ENCODE results near the gene AKR1C1. TPM values are rescaled to one million over a fixed set of nuclear protein-coding genes. Genes with fewer than 3 reads are reported as not detected.
A peak's percentile ranks its signal among the peaks of the same experiment; 100 is the strongest.
"Not testable (repeated sequence)": the region's sequence is repeated elsewhere in the genome, so short reads cannot be mapped to it uniquely, and the experiment has no call there.

Gene AKR1C1
- total RNA-seq, 2 donors from 2014 or later: 0.93 to 2.0 TPM

DNA sequence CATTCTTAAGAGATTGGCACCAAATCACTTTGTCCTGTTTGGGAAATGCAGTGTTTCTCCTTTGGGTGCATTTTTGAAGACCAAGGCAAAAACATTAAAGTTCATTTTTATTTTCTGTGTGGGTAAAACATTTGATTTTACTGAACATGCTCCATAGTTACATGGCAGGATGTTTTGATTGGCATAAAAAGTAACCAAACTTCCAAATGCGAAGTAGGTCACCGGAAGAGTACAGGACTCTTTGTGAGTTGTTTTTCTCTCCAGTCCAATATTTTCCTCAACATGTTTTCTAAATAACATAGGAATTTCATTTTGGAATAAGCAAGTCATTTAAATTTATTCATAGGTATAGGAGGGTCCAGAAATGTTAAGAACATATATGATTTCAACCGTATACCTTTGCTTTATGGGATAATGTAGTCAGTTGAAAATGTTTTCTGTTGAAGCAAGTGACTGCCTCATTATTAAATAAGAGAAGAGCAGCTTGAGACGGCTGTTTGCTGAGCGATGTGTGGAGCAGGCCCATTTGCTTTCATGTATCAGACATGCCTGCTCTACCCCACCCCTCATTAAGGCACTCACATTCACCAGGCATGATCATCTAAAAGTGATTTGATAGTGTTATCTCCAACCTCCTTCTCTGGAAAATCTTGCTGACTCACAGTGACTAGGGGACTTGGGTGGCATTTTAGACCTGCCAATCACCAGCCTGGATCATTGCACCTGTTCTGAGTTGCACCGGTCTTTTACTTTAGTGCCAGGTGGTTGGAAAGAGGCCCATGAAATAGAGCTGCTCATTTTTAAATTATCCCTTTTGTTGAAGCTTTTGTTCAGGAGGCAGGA is 56.8 kb downstream of the AKR1C1 start:
- not testable (repeated sequence) for H3K36me3 Mint-ChIP-seq; H3K9me3 Mint-ChIP-seq; DNase-seq (ENCODE audit: low spot score in 2 of 2); ATAC-seq
- peak overlapping the region in 1 of 2 donors; percentile 55 for H3K27ac Mint-ChIP-seq

DNA sequence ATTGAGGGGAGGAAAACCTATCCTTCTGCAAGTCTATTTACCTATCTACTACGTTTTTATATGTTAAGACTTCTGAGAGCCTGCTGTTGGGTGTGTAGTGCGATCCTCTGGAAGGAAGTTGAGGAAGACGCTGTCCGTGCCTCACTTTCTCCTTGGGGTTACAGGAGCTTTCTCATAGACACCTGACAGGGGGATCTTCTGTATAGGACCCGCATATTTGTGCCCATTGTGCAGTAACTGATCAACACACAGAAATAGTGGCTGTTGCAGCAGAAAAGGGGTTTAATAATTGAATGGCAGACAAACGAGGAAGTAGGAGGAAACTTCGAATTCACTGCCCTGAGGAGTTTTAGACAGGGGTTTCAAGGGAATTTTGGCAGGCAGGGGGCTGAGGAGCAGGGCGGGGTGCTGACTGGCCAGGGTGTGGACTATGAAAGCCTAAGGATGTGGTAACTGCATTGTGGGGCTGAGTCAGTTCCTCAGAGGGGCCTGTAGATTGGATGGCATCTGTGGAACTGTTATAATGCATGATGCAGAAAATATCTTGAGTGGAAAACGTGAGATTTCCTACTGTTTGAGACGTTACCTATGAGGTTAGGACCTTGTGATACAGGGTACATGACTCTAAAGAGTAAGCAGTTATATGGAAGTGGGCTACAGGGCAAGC is 58.5 kb downstream of the AKR1C1 start:
- not testable (repeated sequence) for DNase-seq (ENCODE audit: low spot score in 2 of 2); H3K27ac Mint-ChIP-seq; ATAC-seq; H3K9me3 Mint-ChIP-seq; H3K36me3 Mint-ChIP-seq

DNA sequence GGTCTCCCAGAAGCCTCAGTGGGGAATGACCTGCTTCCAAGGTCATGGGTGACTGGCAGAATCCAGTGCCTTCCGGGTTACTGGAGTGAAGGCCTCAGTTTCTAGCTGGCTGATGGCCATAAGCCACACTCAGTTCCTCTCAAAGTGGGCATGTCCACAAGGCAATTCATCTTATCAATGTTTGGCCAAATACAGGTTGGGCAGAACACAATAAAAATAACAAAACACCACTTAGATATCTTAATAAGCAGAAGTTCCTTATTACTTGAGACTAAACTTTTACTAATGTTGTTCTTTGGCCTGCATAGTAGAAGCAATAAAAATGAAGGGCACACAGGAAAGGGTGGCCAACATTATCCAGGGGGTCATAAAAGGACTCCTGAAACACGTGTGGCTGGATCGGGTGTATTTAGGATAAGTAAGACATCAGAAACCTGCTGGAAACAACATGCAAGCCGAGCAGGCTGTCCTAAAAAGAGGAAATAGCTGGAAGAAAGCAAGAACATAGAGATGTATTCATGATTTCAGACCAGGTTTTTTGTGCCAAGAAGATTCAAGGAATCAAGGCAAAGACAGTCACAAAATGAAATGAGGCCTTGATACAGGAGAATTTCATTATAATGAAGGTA is 60.1 kb downstream of the AKR1C1 start:
- DNase-seq (ENCODE audit: low spot score in 2 of 2) (no peak), ATAC-seq (no peak)
- Mint-ChIP-seq H3K27ac (no peak overlapping the region), H3K36me3 (no peaks in the 10 kb centered on the region), H3K9me3 (no peaks in the 10 kb centered on the region)

DNA sequence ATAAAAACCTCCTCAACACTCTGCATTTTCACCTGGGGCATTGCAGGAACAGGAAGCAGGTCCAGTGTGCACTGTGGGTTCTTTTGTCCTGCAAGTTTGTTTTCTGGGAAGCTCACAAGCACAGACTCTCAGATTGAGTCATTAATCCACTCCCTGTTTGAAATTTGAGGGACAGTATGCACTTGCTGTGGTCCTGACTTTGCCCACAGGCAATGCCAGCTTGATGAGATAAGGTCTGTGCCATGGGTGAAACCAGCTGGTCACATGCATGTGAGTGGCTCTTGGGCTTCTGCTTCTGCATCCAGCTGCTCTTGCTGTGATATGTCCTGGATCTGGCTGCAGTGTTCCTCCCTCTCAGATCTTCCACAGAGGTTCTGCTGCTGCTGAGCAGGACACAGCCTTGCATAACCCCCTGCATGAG is 62.3 kb downstream of the AKR1C1 start:
- H3K36me3 Mint-ChIP-seq: not testable (repeated sequence)

DNA sequence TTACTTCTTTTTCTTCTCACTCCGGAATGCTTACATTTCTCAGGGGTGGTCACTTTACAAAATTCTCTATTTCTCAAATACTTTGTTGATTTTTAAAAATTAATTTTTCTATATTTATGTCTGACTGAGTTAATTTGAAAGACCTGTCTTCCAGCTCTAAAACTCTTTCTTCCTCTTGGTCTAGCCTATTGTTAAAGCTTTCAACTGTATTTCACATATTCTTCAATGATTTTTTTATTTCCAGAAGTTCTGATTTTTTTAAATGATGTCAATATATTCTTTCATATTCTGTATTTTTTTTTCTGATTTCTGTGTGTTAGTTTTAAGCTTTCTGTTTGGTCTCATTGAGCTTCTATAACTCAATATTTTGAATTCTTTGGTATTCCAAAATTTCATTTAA is 67.8 kb downstream of the AKR1C1 start:
- Mint-ChIP-seq H3K36me3 (peaks cover 22% of the 10 kb centered on the region in 2 donors), H3K27ac (no peak overlapping the region), H3K9me3 (peaks cover 11 to 32% of the 10 kb centered on the region in 2 donors)
- DNase-seq (ENCODE audit: low spot score in 2 of 2) (no peak), ATAC-seq (no peak)

More for the DNA sequence above, 62.3 kb downstream of the AKR1C1 start:
- ATAC-seq; H3K9me3 Mint-ChIP-seq; DNase-seq (ENCODE audit: low spot score in 2 of 2); H3K27ac Mint-ChIP-seq: not testable (repeated sequence)

DNA sequence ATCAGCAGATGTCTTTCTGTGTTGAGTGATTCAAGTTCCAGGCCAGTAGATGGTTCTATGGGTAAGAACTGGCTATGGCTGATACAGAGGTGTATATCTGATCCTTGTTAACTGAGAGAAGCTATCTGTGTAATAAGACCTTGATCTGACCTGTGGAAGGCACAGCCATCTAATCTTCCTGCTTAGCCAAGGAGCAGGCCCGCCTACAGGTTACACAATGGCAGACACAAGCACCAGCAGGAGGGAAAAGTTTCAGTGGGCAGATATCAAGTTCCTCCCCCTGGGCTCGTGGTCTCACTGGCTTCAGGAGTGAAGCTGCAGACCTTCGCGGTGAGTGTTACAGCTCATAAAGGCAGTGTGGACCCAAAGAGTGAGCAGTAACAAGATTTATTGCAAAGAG is 68.4 kb downstream of the AKR1C1 start:
- Mint-ChIP-seq H3K27ac (peak overlapping the region in 1 of 2 donors; percentile 32), H3K36me3 (peaks cover 22% of the 10 kb centered on the region in 2 donors), H3K9me3 (peaks cover 11 to 32% of the 10 kb centered on the region in 2 donors)
- DNase-seq (ENCODE audit: low spot score in 2 of 2); ATAC-seq: not testable (repeated sequence)

DNA sequence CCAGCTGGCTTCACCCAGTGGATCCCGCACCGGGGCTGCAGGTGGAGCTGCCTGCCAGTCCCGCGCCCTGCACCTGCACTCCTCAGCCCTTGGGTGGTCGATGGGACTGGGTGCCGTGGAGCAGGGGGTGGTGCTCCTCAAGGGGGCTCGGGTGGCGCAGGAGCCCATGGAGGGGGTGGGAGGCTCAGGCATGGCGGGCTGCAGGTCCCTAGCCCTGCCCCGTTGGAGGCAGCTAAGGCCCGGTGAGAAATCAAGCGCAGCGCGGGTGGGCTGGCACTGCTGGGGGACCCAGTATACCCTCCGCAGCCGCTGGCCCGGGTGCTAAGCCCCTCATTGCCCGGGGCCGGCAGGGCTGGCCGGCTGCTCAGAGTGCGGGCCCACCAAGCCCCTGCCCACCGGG is 69.2 kb downstream of the AKR1C1 start:
- Mint-ChIP-seq H3K36me3 (peaks cover 22% of the 10 kb centered on the region in 2 donors), H3K9me3 (peaks cover 11 to 32% of the 10 kb centered on the region in 2 donors)
- not testable (repeated sequence) for ATAC-seq; H3K27ac Mint-ChIP-seq; DNase-seq (ENCODE audit: low spot score in 2 of 2)

Other genes with a start within 250 kb of the AKR1C1 start
- 1 to 10 TPM; 3.1 to 7.5 TPM for gene AKR1E2, start 137.2 kb upstream of the AKR1C1 start, total RNA-seq
- not detected for gene AKR1C2, start 40.4 kb downstream of the AKR1C1 start, total RNA-seq
- gene AKR1C3, start 131.0 kb downstream of the AKR1C1 start, total RNA-seq: 1 to 10 TPM in 1 of 2 donors, not detected in 1; 1.5 TPM
- under 1 TPM in 1 of 2 donors, not detected in 1; 0.58 TPM for gene AKR1C8, start 221.7 kb downstream of the AKR1C1 start, total RNA-seq
- not detected for gene AKR1C4, start 233.4 kb downstream of the AKR1C1 start, total RNA-seq

Measured in activated naive CD4-positive, alpha-beta T cell treated with anti-CD3 and anti-CD28 coated beads, Interleukin-2, amount 50 U/mL, for 72 hours (primary cell).